Stimulated activated CD8-positive, alpha-beta memory T cell treated with anti-CD3 and anti-CD28 coated beads, Interleukin-4, amount 100 ng/mL, for 4 hours (primary cell): ENCODE data around the gene PRKACA.
"Not testable (repeated sequence)": the region's sequence is repeated elsewhere in the genome, so short reads cannot be mapped to it uniquely, and the experiment has no call there.

Experiments used
- DNase-seq, 2 donors: peaks; one replicate each; pipeline ENCODE4 v3.0.0-alpha.2; 2020; ENCODE audit warnings: low read depth in 2 of 2, low spot score in 1 of 2

Gene PRKACA

DNA sequence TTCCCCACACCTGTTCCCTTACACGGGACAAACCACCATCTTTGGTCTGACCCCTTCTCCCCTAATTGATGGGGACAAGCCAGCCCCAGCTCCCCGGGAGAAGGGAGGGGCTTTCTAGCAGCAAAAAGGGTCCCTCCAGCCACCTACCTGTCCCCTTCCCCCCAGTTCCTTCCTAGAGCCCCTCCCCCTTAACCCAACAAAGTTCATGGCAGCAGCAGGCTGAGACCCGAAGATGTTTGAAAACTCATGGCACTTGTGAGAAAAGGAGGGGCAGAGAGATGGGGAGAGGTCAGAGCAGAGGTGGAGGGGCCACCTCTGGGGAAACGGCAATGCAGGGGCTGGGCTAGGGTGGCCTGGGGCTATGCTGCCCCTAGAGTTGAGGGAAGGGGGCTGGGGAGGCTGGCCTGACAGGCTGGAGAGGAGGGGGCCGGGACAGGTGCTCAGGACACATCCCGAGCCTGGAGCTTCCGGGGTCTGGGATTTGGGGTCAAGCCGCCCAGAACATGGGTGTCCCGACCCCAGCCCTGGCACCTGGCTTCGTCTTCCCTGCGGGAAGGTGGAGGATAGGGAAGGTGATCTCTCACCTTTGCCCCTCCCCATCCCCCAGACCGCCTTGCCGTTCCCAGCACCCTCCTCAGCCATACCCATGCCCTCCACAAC lies 31.3 kb upstream of the PRKACA start:
- no peak for DNase-seq

- no peak for DNase-seq
These were observed 30.4 kb upstream of the PRKACA start for GRCh38 chr19:14147797-14148605.

- DNase-seq: no peak
These were observed 29.2 kb upstream of the PRKACA start for GRCh38 chr19:14146789-14147216.

GRCh38 chr19:14146169-14146568 lies 28.6 kb upstream of the PRKACA start:
- DNase-seq: not testable (repeated sequence)

DNA sequence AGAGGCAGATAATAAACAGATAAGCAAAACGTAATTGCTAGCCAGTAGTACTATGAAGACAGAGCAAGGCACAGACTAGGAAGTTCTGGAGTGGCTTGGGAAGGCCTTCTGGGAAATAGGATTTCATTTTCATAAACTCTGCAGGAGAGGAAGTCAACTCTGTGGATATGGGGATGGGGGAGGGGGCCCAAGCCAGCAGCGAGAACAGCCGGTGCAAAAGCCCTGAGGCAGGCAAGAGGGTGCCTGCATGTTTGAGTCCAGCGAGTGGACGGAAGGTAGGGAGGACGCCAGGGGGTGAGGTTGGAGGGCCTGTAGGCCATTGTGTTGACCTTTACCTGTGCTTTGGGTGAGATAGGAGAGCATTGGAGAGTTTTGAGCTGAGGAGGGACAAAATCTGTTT lies 27.8 kb upstream of the PRKACA start:
- DNase-seq: no peak

DNA sequence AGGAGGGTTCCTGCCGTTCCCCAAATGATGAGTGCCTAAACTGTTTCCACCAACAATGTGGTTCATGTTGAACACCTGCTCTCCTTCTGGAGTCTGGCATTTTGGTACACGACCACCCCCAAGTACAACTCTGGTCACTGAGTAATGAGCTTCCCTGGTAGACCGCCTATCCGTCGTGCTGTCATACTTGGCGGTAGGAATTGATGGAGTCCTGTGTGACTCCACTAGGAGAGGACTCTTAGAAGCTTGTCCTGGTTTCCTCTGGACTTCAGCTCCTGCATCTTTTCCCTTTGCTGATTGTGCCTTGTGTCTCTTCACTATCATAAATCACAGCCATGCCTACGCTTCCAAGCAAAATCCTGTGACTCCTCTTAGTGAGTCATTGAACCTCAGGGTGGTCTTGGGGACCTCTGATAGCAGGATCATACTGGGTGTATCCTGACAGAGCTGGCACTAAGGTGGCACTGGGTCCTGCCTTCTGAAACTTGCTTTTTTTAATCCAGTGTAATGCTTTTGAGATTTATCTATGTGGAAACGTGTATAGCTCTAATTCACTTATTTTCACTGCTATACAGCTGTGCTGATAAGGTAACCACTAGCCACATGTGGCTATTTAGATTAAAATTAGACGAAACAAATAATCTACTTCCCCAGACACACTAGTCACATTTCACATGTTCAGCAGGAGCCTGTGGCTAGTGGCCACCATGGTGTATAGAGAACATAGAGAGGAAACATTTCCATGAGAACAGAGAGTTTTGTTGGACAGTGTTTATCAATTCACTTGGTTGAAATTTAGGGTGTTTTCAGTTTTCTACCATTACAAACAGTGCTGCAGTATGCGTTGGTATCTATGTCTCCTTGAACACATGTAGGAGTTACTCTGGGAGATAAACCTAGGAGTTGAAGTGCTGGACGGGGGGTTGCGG lies 25.0 kb upstream of the PRKACA start:
- no peak for DNase-seq

DNA sequence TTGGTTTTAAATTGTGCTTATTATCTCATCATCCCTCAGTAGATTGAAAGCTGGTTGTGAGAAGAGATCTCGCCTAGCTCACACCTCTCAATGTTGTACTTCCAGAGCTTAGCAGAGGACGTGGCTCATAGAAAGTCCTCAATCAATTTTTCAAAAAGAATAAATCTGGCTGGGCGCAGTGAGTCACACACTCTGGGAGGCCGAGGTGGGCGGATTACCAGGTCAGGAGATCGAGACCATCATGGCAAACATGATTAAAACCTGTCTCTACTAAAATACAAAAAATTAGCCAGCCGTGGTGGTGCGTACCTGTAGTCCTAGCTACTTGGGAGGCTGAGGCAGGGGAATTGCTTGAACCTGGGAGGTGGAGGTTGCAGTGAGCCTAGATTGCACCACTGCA lies 23.5 kb upstream of the PRKACA start:
- no peak for DNase-seq

DNA sequence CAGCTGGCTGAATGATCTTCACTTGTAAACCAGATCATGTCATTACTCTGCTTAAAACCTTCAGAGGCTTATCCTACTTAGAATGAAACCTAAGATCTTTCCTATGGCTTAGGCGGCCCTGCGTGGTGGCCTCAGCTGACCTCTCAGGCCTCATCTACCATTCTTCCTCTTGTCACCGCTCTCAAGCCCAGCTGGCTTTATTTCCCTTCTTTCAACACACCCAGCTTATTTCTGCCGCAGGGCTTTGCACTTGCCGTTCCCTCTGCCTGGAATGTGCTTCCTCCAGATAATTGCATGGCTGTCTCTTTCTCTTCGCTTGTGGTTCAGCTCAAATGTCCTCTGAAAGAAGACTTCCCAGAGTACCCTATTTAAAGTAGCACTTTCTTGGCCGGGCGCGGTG lies 22.4 kb upstream of the PRKACA start:
- DNase-seq: no peak

DNA sequence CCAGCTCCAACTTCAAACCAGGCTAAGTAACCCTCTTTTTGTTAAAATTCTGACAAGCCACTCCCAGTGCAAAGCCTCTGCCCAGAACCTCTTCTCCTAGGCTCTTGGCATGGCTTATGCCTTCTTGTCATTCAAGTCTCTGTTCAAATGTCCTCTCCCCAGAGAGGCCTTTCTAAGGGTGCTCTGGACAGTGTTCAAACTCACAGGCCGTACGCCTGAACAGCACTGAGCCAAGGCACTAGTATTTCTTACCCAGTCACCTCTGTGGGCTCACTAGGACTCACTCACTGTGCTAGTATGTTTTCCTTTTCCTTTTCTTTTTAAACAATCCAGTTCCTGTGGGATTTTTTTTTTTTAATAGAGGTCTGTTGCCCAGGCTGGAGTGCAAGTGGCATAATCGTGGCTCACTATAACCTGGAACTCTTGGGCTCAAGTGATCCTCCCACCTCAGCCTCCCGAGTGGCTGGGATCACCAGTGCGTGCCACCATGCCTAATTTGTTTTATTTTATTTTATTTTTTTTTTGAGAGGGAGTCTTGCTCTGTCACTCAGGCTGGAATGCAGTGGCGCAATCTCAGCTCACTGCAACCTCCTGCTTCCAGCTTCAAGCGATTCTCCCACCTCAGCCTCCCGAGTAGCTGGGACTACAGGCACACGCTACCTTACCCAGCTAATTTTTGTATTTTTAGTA lies 21.2 kb upstream of the PRKACA start:
- no peak for DNase-seq

GRCh38 chr19:14136509-14137281 lies 19.1 kb upstream of the PRKACA start, which contains the start of gene ASF1B:
ASF1B (minus strand) TSS chr19:14136589; CDS start chr19:14136456, 133 bp downstream.
- peak; percentile 83 to 94 for DNase-seq

DNA sequence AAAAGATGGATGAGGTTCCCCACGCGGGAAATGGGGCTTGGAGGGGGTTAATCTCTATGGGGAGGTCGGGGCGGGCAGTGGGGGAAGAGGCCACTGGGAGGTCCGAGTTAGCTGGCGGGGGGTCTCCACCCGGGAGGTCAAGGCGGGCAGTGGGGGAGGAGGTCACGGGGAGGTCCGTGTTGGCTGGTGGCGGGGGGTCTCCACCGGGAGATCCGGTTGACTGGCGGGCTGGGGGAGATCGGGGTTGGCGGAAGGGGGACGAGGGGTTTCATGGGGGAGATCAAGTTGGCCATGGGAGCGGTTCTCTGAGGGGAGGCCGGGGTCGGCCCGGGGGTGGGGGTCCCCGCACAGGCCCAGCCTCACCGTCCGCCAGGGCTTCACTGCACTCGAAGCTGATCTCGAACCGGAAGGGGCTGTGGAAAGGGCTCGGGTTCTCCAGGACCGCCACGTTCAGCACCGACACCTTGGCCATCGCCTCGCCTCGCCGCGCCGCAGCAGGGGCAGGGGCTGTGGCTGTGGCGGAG lies 18.5 kb upstream of the PRKACA start:
- no peak for DNase-seq

GRCh38 chr19:14135355-14135754 lies 17.8 kb upstream of the PRKACA start:
- DNase-seq: no peak

DNA sequence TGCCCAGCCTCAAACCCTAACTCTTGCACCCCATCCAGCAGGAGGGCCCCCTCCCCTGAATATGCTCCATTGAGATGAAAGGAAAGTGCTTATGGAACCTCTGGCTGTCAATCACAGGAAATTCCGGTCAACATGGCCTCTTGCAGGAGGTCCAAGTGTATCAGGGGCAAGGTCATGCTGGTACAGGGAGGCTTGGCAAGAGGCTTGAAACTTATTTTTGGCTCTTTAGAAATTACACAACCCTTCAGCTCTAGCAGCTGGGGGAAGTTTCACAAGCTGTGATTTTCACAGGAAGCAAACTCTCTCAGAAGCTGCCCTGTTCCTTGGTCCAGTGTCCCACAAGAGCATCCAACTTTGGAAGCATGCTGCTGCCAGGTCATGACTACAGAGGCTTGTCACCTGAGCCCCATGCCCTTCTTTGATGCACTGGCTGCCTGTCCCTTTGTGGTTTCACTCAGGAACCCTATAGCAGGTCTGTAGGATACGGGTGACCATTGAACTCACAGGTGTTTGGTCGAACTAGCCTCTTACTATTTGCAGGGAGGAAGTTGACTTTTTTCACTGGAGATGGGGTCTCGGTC lies 10.5 kb upstream of the PRKACA start:
- DNase-seq: no peak

DNA sequence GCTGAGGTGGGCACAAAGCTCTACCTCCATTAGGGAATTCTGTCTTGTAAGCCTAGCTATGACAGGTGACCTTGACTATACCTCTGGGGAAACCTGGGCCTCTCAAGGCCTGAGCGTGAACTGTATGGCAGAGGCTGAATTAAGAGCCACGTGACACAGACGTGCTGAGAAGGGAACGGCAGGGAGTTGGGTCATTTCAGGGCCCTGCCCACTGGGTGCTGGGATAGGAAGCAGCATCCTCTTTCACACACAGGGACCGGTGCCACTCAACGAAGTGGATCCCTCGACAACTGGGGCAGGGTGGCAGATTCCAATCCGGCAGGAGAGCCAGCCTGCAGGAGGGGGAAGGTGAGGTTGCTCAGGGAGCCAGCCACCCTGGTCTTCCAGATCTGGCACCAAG lies 9.6 kb upstream of the PRKACA start:
- no peak for DNase-seq

DNA sequence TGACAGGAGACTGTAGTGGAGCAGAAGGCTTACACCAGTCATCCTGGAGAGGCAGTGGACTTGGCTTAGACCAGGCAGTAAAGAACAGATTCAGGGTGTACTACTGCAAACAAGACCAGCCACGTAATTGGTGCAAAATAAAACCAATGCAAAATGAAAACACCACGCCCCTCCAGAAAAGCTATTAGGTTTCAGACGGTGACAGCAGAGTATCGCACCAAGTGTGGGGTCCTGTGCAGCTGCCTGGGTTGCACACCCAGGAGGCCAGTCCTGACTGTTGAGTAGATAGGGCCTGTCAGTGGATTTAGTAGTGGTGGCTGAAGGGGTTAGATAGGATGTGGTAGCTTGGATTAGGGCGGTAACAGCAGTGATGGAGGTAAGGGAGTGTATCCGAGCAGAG lies 5.4 kb upstream of the PRKACA start:
- DNase-seq: no peak

DNA sequence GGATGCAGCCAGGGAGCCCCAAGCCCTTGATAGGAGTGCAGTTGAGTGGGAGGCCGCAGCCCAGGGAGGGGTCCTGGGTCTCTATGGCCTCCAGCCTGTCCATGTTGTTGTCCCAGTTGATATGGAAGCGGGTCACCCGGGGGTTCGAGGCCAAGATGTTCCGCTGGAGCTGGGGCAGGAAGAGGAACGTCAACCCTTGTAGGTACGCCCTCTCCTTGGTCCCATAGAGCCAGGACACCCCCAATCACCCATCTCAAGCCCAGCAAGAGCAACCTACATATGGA lies 2.9 kb upstream of the PRKACA start:
- no peak for DNase-seq

DNA sequence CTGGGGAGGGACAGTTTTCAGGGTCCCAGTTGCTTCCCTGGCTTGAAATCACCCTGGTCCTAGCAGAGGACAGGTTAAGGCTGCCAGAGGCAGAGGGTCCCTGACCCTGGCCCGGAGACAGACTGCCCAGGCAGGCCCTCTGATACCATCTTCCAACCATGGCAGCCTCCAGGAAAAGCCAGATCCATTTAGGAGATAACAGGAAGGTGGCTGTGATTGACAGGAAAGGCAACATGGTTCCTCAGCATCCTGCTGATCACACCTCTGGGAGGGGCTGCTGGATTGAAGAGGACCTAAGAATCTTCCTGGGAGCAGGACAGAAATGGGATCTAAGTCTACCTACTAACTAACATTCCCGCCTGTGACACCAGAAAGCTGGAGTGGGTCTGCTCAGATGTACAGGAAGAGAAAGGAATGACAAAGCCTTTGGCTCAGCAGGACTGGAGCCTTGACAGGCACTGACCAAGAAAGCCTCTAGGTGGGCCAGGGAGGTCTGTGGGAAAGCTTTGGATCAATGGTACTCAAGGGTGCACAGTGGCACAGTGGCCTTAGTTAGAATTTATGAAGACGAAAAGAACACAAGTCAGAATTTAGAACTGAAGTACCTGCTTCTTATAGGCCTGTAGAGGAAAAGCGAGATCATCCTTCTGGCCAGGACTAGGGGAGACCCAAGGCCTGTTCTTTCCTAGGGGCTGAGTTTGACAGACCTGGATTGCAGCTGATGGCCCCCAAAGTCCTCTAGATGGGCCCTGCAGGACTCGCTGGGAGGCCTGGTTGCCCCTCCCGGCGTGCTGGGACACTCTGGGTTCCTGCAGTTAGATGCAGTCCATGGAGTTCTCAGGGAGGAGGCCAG lies 2.3 kb upstream of the PRKACA start:
- no peak for DNase-seq

GRCh38 chr19:14119146-14119545 lies 1.6 kb upstream of the PRKACA start:
- no peak for DNase-seq
